ENCODE results near the gene ATF2.

The ATF2 gene

DNA sequence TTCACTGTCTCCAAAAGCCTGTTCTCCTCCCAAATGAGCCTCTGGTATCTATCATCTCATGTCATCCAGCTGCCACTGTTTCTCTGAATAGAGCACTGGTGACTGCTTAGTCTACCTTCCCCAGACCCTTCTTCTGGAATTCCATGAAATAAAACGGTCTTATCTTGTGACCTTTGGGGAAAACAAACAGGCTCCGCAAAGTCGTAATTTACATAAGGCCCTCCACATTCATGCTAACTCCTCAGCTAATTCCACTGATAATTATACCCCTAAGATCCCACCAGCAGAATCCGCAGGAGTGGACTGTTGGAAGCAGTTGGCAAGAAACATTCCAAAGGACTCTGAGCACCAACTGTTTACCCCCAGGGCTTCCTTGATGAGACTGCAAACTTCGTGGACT, 129.0 kb downstream of the ATF2 start:
- H3K4me1 Mint-ChIP-seq: no peaks in the 10 kb centered on the region
- H3K27me3 Mint-ChIP-seq (ENCODE audit: low read depth): no peaks in the 10 kb centered on the region
- no peak overlapping the region for H3K4me3 Mint-ChIP-seq
- peaks cover 5% of the 10 kb centered on the region for H3K9me3 Mint-ChIP-seq
- no peaks in the 10 kb centered on the region for H3K36me3 Mint-ChIP-seq (ENCODE audit: low read depth)
- TF ChIP-seq, protein P1, sequence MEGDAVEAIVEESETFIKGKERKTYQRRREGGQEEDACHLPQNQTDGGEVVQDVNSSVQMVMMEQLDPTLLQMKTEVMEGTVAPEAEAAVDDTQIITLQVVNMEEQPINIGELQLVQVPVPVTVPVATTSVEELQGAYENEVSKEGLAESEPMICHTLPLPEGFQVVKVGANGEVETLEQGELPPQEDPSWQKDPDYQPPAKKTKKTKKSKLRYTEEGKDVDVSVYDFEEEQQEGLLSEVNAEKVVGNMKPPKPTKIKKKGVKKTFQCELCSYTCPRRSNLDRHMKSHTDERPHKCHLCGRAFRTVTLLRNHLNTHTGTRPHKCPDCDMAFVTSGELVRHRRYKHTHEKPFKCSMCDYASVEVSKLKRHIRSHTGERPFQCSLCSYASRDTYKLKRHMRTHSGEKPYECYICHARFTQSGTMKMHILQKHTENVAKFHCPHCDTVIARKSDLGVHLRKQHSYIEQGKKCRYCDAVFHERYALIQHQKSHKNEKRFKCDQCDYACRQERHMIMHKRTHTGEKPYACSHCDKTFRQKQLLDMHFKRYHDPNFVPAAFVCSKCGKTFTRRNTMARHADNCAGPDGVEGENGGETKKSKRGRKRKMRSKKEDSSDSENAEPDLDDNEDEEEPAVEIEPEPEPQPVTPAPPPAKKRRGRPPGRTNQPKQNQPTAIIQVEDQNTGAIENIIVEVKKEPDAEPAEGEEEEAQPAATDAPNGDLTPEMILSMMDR (IDR thresholded peaks at IDR 0.05; ENCODE audit: unreplicated experiment in 3 of 3): no peak
- H3K27ac Mint-ChIP-seq: no peak overlapping the region

DNA sequence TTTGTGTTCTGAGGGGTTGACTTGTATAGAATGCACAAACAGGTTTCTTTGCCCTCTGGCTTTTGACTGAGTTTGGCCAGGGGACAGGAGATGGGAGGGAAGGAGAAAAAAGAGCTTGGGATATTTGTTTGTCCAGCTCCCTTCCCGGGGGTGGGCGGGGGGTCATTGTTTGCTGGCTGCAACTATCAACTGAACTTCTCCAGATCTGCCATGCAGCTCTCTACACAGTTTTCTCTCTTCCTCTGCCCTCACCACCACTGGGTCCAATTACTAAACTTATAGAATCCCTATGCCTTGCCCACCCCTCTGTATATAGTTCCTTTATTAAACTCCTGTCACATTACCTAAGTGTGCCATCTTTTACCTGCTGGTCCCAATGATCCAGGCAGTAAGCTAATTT, 130.1 kb downstream of the ATF2 start:
- Mint-ChIP-seq H3K9me3 (peaks cover 2% of the 10 kb centered on the region), H3K27ac (no peak overlapping the region), H3K27me3 (ENCODE audit: low read depth) (no peaks in the 10 kb centered on the region), H3K4me3 (no peak overlapping the region), H3K36me3 (ENCODE audit: low read depth) (no peaks in the 10 kb centered on the region), H3K4me1 (no peaks in the 10 kb centered on the region)
- TF ChIP-seq, protein P1 (IDR thresholded peaks at IDR 0.05; ENCODE audit: unreplicated experiment in 3 of 3): no peak

- Mint-ChIP-seq H3K4me1 (no peaks in the 10 kb centered on the region), H3K27me3 (ENCODE audit: low read depth) (no peaks in the 10 kb centered on the region), H3K36me3 (ENCODE audit: low read depth) (no peaks in the 10 kb centered on the region), H3K9me3 (peaks cover under 1% of the 10 kb centered on the region), H3K27ac (no peak overlapping the region), H3K4me3 (no peak overlapping the region)
- TF ChIP-seq, protein P1 (IDR thresholded peaks at IDR 0.05; ENCODE audit: unreplicated experiment in 3 of 3): peak; percentile 51 to 63 (median 54)
Observed at GRCh38 chr2:175036582-175037018, 131.4 kb downstream of the ATF2 start.

DNA sequence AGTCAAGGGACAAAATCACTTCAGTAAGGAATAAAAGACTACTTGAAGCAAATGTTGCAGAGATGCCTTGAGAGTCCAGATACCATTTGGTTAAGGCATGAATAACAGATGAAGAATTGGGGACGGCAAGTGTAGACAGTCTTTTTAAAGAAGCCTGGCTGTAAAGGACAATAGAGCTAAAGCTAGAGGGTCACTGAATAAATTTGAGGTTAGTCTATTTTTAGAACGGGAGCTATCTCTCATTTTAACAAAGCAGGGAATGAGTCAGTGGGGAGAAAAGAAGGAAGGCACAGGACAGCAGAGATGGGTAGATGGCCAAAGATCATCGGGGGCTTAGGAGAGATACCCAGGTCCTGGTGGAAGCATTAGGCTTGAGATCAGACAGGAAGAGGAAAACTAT, 132.2 kb downstream of the ATF2 start:
- TF ChIP-seq, protein P1 (IDR thresholded peaks at IDR 0.05; ENCODE audit: unreplicated experiment in 3 of 3): no peak
- Mint-ChIP-seq H3K27ac (no peak overlapping the region), H3K4me3 (no peak overlapping the region), H3K36me3 (ENCODE audit: low read depth) (no peaks in the 10 kb centered on the region), H3K4me1 (no peaks in the 10 kb centered on the region), H3K9me3 (no peaks in the 10 kb centered on the region), H3K27me3 (ENCODE audit: low read depth) (no peaks in the 10 kb centered on the region)

DNA sequence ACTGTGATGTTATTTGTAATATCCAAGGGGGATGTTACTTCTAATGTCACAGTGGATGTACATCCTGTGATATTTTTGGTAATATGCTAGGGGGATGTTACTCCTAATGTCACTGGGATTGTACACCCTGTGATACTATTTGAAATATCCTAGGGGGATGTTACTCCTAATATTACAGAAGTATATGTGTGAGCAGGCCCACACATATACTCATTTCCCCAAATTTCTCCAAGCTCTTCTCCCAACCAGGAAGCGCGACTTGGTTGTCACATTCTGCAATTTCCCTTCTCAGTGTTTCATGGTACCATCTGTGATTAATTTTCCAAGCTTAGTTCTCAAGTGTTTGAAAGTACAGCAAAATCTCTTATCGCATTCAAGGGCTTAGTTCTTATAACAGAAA, 133.3 kb downstream of the ATF2 start:
- H3K4me3 Mint-ChIP-seq: no peak overlapping the region
- TF ChIP-seq, protein P1 (IDR thresholded peaks at IDR 0.05; ENCODE audit: unreplicated experiment in 3 of 3): no peak
- H3K27me3 Mint-ChIP-seq (ENCODE audit: low read depth): no peaks in the 10 kb centered on the region
- no peaks in the 10 kb centered on the region for H3K9me3 Mint-ChIP-seq
- no peak overlapping the region for H3K27ac Mint-ChIP-seq
- no peaks in the 10 kb centered on the region for H3K4me1 Mint-ChIP-seq
- H3K36me3 Mint-ChIP-seq (ENCODE audit: low read depth): no peaks in the 10 kb centered on the region

DNA sequence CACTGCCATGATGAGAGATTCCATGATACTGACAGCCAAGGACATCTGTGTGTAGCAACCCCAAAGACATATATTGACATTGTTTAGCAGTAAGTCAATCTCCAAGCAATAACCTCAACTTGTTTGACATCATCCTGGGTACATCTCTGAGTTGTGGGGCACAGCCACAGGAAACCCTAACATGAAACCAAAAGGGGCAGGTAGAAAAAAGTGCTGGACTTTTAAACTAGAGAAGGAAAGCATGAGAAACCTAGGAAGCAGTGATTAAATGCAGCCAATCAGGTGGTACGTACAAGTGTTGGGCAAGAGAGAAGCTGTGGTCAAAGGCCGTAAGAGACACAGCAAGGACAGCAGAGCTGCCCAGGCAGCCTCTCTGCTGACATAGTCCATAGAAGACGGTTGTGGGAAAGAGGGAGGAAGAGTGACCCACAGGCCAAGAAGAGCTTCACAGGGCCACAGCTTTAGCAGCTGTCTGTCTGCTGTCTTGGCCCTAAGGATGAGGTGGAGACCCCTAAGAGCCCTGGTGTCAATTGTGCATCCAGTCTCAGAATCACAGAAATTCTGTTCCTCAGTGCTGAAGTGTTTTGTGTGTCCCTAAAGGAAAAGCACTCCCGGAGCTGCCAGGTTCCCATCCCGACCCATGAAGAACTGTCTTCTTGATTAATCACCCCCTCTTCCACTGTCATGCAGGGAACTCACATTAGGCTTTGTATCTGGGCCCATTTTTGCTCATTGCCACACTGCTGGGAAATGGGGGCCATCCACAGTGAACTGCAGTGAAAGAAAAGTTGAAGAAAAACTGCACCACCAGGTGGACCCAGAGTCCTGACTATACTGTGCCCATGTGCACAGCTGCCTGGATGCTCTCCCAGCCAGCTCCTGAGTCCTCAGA, 137.4 kb downstream of the ATF2 start:
- Mint-ChIP-seq H3K4me3 (no peak overlapping the region), H3K9me3 (no peaks in the 10 kb centered on the region), H3K36me3 (ENCODE audit: low read depth) (no peaks in the 10 kb centered on the region), H3K4me1 (peaks cover 7% of the 10 kb centered on the region), H3K27ac (no peak overlapping the region), H3K27me3 (ENCODE audit: low read depth) (no peaks in the 10 kb centered on the region)
- TF ChIP-seq, protein P1 (IDR thresholded peaks at IDR 0.05; ENCODE audit: unreplicated experiment in 3 of 3): peak; percentile 27 to 36 (median 35)

Data from nephron (organoid).